Measurements from ENCODE around the gene KPNA2. TPM values are rescaled to one million over a fixed set of nuclear protein-coding genes. Genes with fewer than 3 reads are reported as not detected.

Gene KPNA2
- total and polyA plus RNA-seq, 2 of the 13 experiments (the other 11 are each of a cell fraction or from before 2014, with no cell fraction given): 111 to 305 TPM

DNA sequence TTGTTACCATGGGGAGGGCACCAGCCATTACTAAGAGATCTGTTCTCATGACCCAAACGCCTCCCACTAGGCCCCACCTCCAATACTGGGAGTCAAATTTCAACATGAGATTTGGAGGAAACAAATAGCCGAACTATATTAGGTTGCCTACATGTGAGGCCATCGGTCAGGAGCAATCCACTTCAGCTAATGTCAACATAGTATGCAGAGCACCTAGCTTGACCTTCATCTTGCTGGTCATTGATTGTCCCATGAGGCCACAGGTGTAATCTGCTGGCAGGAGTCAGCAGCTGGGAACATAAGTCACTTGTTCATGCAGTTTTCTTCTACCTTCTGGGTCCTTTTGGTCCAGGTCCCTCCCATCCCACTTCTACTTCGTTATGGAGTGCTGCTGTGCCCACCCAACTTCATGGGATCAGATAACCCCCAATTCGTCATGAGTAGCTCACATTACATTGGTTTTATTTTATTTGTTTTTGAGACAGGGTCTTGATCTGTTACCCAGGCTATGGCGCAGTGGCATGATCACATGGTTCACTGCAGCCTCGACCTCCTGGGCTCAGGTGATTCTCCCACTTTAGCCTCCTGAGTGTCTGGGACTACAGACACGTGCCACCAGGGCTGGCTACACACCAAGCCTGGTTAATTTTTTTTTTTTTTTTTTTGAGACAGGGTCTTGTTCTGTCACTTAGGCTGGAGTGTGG, 5.9 kb upstream of the KPNA2 start (continued):
- TF ChIP-seq, protein P1, sequence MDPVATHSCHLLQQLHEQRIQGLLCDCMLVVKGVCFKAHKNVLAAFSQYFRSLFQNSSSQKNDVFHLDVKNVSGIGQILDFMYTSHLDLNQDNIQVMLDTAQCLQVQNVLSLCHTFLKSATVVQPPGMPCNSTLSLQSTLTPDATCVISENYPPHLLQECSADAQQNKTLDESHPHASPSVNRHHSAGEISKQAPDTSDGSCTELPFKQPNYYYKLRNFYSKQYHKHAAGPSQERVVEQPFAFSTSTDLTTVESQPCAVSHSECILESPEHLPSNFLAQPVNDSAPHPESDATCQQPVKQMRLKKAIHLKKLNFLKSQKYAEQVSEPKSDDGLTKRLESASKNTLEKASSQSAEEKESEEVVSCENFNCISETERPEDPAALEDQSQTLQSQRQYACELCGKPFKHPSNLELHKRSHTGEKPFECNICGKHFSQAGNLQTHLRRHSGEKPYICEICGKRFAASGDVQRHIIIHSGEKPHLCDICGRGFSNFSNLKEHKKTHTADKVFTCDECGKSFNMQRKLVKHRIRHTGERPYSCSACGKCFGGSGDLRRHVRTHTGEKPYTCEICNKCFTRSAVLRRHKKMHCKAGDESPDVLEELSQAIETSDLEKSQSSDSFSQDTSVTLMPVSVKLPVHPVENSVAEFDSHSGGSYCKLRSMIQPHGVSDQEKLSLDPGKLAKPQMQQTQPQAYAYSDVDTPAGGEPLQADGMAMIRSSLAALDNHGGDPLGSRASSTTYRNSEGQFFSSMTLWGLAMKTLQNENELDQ (CRISPR knock-in tag; IDR thresholded peaks at IDR 0.05; ENCODE audit: borderline replicate concordance): no peak
- TF ChIP-seq, protein P2, sequence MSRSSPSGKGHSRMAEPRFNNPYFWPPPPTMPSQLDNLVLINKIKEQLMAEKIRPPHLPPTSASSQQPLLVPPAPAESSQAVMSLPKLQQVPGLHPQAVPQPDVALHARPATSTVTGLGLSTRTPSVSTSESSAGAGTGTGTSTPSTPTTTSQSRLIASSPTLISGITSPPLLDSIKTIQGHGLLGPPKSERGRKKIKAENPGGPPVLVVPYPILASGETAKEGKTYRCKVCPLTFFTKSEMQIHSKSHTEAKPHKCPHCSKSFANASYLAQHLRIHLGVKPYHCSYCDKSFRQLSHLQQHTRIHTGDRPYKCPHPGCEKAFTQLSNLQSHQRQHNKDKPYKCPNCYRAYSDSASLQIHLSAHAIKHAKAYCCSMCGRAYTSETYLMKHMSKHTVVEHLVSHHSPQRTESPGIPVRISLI (CRISPR knock-in tag; IDR thresholded peaks at IDR 0.05; ENCODE audit: borderline replicate concordance): peak; percentile 71; the same call in 1 of the 2 replicates
- 0 out of 2 replicates have a peak, but pooled peaks have one; percentile 48 for TF ChIP-seq ZNF343 (CRISPR knock-in tag; IDR thresholded peaks at IDR 0.05)
- TF ChIP-seq, protein P3, sequence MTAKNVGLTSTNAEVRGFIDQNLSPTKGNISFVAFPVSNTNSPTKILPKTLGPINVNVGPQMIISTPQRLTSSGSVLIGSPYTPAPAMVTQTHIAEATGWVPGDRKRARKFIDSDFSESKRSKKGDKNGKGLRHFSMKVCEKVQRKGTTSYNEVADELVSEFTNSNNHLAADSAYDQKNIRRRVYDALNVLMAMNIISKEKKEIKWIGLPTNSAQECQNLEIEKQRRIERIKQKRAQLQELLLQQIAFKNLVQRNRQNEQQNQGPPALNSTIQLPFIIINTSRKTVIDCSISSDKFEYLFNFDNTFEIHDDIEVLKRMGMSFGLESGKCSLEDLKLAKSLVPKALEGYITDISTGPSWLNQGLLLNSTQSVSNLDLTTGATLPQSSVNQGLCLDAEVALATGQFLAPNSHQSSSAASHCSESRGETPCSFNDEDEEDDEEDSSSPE (CRISPR knock-in tag; IDR thresholded peaks at IDR 0.05): peak; percentile 54; the same call in 1 of the 2 replicates
- TF ChIP-seq ZNF230 (CRISPR knock-in tag; IDR thresholded peaks at IDR 0.05): 0 out of 2 replicates have a peak, but pooled peaks have one; percentile 72
- peak; percentile 76; the same call in 1 of the 2 replicates for TF ChIP-seq ZNF747 (CRISPR knock-in tag; IDR thresholded peaks at IDR 0.05; ENCODE audit: borderline replicate concordance)
- TF ChIP-seq JDP2 (CRISPR knock-in tag; IDR thresholded peaks at IDR 0.05; ENCODE audit: borderline replicate concordance): no peak; the same call in 1 of the 2 replicates
- peak; percentile 78; the same call in 1 of the 2 replicates for TF ChIP-seq FOXO1 (CRISPR knock-in tag; IDR thresholded peaks at IDR 0.05)
- TF ChIP-seq, protein P4, sequence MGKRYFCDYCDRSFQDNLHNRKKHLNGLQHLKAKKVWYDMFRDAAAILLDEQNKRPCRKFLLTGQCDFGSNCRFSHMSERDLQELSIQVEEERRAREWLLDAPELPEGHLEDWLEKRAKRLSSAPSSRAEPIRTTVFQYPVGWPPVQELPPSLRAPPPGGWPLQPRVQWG (CRISPR knock-in tag; IDR thresholded peaks at IDR 0.05; ENCODE audit: borderline replicate concordance, low read depth): no peak
- TF ChIP-seq BRD4 (CRISPR knock-in tag; IDR thresholded peaks at IDR 0.05): no peak
- peak; percentile 69 for TF ChIP-seq MEIS2 (CRISPR knock-in tag; IDR thresholded peaks at IDR 0.05)
- TF ChIP-seq, protein P5, sequence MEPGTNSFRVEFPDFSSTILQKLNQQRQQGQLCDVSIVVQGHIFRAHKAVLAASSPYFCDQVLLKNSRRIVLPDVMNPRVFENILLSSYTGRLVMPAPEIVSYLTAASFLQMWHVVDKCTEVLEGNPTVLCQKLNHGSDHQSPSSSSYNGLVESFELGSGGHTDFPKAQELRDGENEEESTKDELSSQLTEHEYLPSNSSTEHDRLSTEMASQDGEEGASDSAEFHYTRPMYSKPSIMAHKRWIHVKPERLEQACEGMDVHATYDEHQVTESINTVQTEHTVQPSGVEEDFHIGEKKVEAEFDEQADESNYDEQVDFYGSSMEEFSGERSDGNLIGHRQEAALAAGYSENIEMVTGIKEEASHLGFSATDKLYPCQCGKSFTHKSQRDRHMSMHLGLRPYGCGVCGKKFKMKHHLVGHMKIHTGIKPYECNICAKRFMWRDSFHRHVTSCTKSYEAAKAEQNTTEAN (CRISPR knock-in tag; conservative IDR thresholded peaks at IDR 0.05): no peak
- TF ChIP-seq, protein P6, sequence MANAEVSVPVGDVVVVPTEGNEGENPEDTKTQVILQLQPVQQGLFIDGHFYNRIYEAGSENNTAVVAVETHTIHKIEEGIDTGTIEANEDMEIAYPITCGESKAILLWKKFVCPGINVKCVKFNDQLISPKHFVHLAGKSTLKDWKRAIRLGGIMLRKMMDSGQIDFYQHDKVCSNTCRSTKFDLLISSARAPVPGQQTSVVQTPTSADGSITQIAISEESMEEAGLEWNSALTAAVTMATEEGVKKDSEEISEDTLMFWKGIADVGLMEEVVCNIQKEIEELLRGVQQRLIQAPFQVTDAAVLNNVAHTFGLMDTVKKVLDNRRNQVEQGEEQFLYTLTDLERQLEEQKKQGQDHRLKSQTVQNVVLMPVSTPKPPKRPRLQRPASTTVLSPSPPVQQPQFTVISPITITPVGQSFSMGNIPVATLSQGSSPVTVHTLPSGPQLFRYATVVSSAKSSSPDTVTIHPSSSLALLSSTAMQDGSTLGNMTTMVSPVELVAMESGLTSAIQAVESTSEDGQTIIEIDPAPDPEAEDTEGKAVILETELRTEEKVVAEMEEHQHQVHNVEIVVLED (CRISPR knock-in tag; IDR thresholded peaks at IDR 0.05; ENCODE audit: borderline replicate concordance): peak; percentile 20; the same call in 1 of the 2 replicates
- 0 out of 2 replicates have a peak, but pooled peaks have one; percentile 45 for TF ChIP-seq MYNN (CRISPR knock-in tag; IDR thresholded peaks at IDR 0.05; ENCODE audit: low read depth)
- TF ChIP-seq ONECUT2 (CRISPR knock-in tag; IDR thresholded peaks at IDR 0.05): peak; percentile 85
- peak; percentile 94 for TF ChIP-seq ZNF317 (CRISPR knock-in tag; IDR thresholded peaks at IDR 0.05)
- TF ChIP-seq NCOR1 (IDR thresholded peaks at IDR 0.05; ENCODE audit: borderline replicate concordance, low read length): peak; percentile 29; the same call in 1 of the 2 replicates
- peak; percentile 85 for TF ChIP-seq THAP11 (CRISPR knock-in tag; IDR thresholded peaks at IDR 0.05)
- no peak for TF ChIP-seq PCBP1 (IDR thresholded peaks at IDR 0.05; ENCODE audit: borderline replicate concordance, low read depth, low read length)
- TF ChIP-seq NR1H2 (CRISPR knock-in tag; IDR thresholded peaks at IDR 0.05; ENCODE audit: borderline replicate concordance, low read depth): no peak
- peak; percentile 85 for TF ChIP-seq ZFP1 (CRISPR knock-in tag; IDR thresholded peaks at IDR 0.05)

Data from HepG2 (cell line).